GDM1 (cell line): ENCODE data around the gene CNGA1.
A peak's percentile ranks its signal among the peaks of the same experiment; 100 is the strongest.

Experiments
- DNase-seq: peaks from one replicate; lab custom pipeline; 2025; lab: John Stamatoyannopoulos, UW

CNGA1 gene

DNA sequence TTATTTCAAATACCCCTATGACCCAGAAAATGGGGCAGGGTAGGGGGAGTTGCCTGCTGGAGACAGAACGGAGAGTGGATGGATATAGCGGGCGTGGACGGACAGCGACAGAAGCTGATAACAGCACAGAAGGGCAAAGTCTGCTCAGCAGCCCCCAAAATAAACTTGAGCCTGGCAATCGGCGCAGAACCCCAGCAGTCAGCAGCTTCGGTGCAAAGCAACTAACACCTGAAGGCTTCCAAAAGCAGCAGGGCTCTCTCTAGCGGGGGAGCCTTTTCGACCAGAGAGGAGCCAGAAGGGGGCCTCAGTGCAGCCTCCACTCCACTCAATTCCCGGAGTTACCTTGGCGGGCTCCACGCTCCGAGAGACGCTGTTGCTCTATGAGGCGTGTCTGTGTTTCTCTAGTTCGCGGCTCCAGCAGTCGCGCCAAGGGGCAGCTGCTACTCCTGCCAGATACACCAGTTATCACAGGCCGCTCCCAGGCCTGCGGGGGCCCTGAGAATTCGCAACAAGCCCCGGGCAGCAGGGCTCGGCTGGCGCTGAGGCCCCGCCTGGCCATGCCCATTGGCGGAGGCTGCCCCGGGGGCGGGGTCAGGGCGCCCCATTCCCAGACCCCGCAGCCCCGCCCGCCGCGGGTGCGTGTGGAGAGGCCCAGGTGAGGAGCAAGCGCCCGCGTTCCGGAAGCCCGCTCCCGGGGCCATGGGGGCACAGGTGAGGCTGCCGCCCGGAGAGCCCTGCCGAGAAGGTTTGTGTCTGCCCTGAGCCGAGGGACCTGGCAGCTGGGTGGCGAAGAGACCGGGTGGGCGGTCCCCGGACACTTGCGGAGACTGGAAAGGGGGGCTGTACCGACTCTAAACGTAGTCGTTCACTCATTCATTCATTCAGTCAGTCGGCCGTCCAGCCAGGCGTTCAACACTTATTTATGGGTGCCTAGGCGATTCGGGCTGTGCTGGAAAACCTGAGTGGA, at the start of gene CNGA1, which contains the start of gene NIPAL1:
Gene CNGA1 (minus strand): TSS at position 541 of the 967 bp plus-strand sequence. CDS start 63,992 bp downstream, outside the sequence.
Gene NIPAL1 (plus strand): TSS at position 632 of the 967 bp plus-strand sequence. CDS start 68 bp downstream, at position 700.
- DNase-seq = peak; percentile 4

DNA sequence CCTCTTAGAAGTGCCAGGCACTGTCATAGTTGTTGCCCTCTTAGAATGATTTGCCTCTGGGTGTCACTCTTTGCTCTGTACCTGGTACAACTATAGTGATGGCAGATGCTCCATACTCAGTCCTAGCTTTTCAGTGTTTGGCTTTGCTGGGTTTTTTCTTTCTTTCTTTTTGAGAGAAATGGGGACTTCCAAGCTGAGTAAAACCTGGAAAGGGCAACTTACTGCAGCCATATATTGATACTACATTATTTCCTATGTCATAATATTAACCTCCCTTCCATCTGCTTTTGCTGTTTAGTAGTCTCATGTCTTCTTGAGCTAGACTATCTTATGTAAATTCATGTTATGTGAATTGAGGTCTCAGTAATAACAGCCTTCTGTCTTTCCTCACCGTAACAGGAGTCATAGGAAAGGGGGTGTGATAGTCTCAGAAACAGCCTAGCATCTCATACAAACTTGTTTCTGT, 49.1 kb upstream of the CNGA1 start:
- DNase-seq = no peak

DNA sequence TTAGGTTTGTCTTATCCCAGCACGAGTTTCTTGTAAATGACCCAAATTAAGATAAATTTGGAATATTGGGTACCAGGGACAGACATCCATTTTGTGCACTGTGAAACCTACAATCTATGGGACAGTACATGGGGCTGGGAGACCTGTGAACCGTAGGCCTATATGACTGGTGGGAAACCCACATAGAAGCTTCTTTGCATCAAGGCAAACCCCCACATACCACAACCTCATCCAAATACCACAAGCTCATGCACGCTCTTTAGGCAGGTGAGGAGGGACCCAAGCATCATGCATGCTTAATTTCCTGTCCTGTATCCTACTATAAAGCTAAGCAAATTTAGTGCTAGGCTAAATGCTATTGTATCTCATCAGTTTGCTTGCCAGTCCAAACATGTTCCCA, 47.9 kb upstream of the CNGA1 start:
- DNase-seq = no peak

DNA sequence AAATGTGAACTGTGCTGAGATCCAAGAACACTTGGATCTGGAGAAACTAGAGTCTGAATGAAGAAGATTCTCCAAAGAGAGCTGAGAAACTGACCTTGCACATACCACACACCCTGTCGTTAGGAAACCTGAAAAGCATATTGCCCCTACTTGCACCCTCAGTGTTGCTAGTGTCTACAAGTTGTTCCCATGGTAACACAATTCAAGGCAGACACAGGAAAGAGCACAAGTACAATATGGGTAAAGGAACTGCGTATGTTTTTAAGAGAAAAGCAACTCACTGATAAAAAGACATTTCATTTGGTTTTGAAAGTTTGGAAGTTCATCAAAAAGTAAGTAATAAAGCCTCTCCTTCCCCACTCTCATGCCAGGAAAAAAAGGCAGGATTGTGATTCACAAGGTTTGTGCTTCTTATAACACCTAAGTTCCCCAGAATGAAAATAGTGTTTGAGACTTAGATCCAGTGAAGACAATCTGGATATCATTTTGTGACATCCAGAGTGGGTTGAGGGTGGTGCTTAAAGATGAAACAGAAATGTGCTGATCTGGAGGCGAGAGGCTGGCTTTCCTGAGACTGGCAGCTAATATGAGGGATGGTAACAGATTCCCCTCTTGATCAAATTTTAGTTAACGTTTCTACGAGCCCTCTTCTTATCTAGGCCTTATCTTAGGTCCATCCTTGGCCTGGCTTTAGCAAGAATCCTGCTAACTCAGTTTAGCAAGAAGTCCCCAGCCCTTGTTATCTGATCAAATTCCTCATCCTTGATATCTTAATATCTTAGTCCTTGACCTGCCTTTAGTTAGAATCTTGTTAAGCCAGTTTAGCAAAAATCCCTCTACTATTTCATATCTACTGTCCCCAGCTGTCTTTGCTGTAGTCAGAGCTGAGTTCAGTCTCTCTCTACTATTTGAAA, 42.4 kb upstream of the CNGA1 start:
- DNase-seq = no peak

DNA sequence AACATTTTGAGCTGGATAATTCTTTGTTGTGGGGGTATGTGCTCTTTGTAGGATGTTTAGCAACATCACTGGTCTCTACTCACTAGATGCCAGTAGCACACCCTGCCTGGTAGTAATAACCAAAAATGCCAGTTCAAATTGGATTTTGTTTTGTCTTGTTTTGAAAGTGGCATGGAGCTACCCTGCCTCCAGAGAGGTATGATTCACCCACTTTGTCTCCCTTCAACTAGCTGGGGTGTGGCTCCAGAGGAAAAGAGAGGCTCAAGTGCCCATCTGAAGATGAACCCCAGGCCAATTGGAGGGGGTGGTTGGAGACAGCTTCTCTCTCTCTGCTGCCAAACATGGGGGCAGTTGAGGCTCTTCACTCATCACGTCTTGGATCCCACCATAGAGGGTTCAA, 34.6 kb upstream of the CNGA1 start:
- DNase-seq = no peak

DNA sequence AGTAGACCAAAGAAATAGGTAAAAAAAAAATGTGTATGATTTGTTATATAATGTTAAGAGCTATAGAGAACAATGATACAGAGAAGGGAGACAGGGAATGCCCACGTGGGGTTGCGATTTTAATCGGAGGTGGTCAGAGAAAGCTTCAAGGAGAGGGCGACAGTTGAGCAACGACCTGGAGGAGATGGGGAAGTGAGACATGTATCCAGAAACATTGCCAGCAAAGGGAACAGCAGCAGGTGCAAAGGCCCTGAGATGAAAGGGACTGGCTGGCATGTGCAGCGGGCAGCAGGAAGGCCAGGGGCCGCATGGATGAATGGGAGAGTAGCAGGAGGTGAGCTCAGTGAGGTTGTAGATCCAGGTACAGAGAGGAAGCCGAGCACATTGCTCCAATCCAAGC, 33.0 kb upstream of the CNGA1 start:
- no peak for DNase-seq

DNA sequence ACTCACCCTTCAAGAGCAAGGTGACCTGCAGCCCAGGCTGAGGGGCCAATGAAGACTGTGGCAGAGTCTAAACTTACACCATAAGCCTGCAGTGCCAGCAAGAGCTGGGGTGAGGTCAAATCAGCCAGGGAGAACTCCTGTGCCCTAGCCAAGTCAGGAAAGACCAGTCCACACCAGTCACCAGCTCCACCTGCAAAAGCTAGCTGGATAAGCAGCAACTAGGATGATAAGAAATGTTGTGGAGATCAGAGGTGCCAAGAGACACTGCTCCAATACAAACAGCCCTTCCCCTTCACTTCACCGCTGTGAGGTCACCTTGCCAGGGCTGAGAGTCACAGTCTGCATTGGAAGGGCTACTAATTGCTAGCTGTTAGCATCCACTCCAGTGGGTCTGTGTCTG, 31.4 kb upstream of the CNGA1 start:
- no peak for DNase-seq

DNA sequence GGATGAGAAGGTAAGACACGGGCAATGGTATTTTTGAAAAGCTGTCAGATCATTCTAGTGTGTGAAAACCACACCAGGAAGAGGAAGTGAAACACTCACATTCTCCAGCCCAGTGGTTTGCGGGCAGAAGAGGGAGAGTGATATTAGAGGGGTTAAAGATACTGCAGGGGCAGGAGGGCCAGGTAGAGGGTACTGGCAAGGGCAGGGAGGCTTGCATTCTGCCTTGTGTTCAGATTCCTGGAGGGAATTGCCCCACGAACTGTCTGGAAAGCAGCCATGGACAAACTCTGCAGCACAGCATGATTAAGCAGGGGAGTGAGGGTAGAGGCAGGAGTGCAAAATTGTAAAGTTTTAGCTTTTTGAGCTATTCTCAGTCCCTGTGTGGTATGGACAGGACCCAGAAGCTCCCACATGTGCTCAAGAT, 31.0 kb upstream of the CNGA1 start:
- peak; percentile 43 for DNase-seq

DNA sequence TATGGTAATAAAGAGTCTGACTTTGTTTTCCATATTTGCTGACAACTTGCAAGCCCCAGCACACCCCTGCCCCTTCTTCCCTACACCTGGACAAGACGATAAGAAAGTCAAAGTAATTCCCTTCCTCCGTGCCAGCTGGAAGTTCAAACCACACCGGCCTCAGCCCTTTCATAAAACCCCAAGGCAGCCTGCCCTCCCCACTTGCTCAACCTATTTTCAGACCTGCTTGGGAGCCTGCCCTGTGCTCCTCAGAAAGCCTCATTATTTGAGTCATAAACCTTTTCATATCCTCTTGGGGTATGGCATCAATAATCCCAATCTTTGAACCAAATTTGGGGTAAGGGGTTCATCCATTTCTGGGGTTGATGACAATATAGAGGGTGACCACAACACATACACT, 29.6 kb upstream of the CNGA1 start:
- no peak for DNase-seq

DNA sequence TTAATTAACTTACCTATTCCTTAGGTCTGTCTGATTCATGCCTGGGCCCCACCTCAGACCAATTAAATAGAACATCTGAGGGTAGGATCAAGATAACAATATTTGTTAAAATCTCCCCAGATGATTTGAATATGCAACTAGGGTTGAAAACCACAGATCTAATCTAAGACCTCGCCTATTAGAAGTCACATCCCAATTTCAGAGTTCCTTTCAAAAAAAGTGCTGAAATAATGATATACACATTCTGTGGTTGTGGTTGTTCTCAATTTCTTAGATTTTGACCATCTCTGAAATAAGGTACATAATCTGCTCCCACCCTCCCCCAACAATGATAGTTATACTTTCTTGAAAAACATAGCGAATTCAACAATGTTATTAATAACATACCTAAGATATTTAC, 27.8 kb upstream of the CNGA1 start:
- no peak for DNase-seq

DNA sequence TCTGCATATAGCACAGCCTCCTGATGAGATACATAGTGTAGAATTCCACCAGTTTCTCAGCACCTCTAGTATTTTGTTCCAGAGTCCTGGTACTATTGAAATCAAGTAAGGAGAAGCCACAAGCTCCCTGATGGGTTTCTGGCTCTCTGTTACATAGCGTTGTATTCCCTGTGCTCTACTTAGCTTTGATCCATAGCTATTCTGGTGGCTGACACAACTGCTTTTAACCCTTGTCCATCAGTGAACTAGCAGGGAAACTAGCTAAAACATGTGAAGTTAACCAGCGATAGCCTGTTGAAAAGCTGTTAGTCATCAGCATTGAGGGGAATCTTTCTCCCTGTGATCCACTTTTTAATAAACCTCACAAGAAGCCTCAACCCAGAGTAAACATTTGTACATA, 27.0 kb upstream of the CNGA1 start:
- no peak for DNase-seq

DNA sequence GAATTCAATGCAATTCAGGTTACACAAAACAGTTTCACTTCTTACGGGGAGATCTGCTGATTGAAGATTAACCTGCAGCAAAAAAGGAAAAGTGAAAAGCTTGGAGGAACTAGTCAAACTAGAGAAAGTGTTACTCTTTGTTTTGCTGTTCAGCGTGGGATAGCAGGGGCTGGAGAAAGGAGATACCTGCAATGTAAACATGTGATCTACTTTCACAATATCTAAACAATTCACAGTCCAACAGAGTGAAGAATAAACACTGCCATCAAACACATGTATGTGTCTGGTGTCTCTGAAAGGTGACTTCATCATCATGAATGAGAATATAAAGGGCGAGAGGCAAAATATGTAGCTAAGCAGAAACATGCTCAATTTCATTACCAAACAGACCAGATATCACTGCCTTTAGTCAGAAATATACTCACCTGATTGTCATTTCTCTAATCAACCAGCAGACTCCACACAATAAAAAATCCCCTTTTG, 26.5 kb upstream of the CNGA1 start:
- no peak for DNase-seq

DNA sequence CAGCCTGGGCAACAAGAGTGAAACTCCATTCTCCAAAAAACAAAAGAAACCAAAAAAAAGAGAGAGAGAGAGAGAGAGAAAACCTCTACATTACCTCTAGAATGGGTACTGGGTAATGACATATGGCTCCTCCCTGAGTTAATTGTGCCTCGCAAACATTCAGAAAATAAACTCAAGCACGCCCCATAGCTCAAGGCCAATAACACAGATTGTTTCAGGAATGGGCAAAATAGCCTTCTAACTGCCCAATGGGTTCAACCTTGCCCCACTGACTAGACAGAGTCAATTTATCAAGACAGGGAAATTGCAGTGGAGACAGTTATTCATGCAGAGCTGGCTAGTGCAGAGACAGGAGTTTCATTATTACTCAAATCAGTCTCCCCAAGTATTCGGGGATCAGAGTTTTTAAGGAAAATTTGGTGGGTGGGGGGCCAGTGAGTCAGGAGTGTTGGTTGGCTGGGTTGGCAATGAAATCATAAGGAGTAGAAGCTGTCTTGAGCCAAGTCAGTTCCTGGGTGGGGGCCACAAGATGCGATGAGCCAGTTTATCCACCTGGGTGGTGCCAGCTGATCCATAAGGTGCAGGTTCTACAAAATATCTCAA, 25.2 kb upstream of the CNGA1 start:
- DNase-seq = no peak

DNA sequence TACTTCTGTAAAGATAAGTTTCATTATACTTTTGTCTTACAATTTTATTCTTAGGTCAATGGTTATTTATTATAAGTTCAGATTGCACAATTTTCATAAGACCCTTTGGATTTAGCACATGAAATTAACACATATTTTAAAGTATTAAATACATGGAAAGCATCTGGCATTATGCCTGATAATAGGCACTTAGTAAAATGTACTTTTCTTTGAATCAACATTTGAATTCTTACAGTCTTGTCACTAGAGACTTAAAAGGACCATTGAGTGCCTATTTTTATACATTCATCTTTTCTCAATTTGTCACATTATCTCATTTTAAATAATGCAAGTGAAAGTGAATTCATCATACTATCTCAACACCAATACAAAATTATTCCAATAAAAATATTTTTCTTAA, 23.1 kb upstream of the CNGA1 start:
- no peak for DNase-seq

DNA sequence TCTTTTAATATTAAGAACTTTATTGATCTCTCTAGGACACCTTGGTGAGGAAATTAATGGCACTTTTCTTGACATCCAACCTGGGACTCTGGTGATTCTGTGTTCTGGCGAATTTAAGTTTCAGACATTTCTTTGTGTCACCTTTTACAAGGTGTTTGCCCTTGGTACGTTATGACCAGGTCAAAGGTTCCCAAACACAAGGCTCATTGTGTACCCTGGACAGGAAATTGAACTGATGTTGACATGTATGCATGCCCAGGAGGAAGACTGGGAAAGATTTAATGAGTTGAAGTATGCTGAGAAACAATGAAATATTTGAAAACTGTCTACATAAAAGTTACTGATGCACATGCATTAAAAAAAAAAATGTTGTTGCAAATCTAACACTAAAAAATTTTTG, 22.2 kb upstream of the CNGA1 start:
- DNase-seq = no peak

DNA sequence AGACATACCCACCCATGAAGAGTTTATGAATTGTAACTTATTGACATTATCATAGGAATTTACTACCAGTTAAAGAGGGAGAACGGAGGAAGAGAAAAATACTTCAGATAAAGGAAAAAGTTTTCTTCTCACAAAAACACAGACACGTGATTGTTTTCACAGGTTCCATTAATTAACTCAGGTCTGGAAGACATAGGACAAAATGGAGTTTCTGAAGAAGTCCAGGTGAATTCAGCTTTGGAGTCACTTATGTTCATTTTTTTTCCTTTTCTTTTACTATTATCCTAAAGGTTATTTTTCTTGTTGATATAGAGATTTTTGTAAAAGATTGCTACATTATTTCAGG, 20.6 kb upstream of the CNGA1 start:
- DNase-seq = no peak

DNA sequence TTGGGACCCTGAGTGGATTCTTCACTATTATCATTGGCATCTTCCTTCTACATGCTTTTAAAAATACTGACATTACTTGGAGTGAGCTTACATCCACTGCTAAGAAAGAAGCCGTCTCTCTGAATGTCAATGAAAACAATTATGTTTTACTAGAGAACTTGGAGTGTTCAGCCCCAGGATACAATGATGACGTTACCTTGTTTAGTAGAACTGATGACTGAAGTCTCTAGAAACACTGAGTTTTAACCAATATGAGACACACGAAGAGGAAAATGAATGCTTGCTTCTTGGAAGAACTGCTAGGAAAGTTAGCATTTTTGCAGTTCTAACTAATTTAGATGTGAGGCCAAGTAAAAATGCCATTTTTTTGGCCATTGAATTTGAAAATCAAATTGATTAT, 19.5 kb upstream of the CNGA1 start:
- no peak for DNase-seq

DNA sequence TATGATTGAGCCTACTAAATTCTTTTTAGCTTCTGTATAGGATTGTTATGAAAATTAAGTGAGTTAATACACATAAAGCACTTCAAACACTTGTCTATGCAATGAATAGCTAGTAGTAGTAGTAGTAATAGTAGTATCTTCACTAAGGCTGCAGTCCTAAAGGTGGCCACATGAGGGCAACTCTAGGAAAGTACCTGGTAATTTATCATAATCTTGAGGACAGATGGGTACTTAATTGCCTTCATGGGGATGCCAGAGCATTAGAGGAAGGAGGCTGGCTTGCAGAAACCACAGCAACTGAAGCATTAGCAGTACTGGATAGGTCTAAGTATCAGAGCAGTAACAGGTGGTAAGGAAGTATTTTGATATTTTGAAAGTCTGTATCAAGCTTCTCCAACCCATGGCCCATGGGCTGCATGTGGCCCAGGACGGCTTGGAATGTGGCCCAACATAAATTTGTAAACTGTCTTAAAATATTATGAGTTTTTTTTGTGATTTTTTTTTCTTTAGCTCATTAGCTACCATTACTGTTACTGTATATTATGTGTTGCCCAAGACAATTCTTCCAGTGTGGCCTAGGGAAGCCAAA, 17.4 kb upstream of the CNGA1 start:
- DNase-seq = peak; percentile 50

DNA sequence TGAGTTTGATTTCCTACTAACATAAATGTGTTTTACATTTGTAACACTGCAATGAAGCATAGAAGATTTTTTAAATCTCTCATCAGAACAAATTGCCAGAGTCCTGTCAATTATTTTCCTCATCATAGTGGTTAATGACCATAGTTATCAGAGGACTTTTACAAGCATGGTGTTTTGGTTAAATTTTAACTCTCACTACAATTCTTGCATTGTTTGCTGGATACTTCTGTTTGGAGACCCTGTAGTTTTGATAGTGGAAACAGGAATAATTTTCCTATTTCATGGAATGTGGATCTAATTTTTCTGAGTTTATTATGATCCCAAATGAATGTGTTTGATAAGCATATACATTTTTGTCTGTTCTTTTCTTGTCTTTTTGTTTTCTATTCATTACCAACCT, 16.9 kb upstream of the CNGA1 start:
- no peak for DNase-seq

DNA sequence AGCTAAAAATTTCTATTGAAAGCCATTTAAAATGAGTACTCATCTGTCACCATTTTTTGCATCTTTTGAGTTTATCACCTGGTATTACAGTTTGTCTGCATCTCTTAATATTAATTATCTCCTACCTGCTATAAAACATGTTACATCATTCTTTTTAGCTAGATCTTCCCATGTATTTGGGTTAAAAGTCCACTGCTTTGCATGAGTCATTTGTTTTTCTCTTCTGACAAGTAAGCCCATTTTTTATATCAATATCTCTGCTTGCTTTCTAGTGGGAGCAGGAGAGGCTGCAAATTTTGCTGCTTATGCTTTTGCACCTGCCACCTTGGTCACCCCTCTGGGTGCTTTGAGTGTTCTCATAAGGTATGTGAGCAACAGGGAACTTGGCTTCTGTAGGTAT, 16.2 kb upstream of the CNGA1 start:
- no peak for DNase-seq

DNA sequence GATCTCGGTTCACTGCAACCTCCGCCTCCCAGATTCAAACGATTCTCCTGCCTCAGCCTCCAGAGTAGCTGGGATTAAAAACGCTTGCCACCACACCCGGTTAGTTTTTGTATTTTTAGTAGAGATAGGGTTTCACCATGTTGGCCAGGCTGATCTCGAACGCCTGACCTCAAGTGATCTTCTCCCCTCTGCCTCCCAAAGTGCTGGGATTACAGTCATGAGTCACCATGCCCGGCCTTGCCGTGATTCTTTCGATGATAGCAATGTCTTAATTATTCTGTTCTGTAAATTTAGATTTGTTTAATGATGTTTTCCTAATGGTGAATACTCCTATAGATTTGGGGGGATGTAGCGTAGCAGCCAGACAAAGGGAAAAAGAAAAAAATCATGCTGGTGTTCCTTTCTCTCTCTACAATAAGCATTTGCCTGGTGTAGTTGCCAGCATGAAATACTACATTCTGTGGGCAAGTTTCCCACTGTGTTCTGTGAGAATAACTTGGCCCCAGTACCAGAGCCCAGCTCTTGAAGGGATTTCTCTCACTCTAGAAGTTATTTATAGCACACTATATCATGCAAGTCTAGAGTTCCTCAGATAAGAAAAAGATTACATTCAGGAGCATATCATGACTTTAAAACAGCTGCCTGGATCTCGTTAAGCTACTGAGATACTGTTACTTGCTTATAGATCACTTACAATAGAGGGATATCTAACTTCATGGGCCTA, 15.5 kb upstream of the CNGA1 start:
- no peak for DNase-seq
